HEK293 (cell line): Measurements from ENCODE around the gene ZBTB48.
"Not testable (repeated sequence)": the region's sequence is repeated elsewhere in the genome, so short reads cannot be mapped to it uniquely, and the experiment has no call there.

Source experiments
- KLF9 ChIP-seq: fragments of 450-650 bp; formaldehyde crosslinking; IDR thresholded peaks from 2 replicates; pipeline ENCODE4 v1.5.1; 2016; ENCODE audit warnings: missing biosample characterization, missing genetic modification characterization, low read depth
- PRDM1 ChIP-seq: fragments of 450-650 bp; formaldehyde crosslinking; IDR thresholded peaks from 2 replicates; pipeline ENCODE4; 2016; ENCODE audit warnings: missing biosample characterization, missing genetic modification characterization
- ZNF133 ChIP-seq: fragments of 450-650 bp; formaldehyde crosslinking; IDR thresholded peaks from 2 replicates; pipeline ENCODE4 v1.5.1; 2016; ENCODE audit warnings: missing biosample characterization, missing genetic modification characterization
- ZNF175 ChIP-seq: fragments of 450-650 bp; formaldehyde crosslinking; IDR thresholded peaks from 2 replicates; pipeline ENCODE4 v1.5.1; 2016; ENCODE audit warnings: missing biosample characterization, missing genetic modification characterization
- ZNF221 ChIP-seq: fragments of 450-650 bp; formaldehyde crosslinking; IDR thresholded peaks from 2 replicates; pipeline ENCODE4 v1.5.1; 2017; ENCODE audit warnings: missing biosample characterization, missing genetic modification characterization, borderline replicate concordance
- ZNF404 ChIP-seq: fragments of 450-650 bp; formaldehyde crosslinking; IDR thresholded peaks from 2 replicates; pipeline ENCODE4 v1.5.1; 2017; ENCODE audit warnings: missing biosample characterization, missing genetic modification characterization
- ZNF521 ChIP-seq: fragments of 450-650 bp; formaldehyde crosslinking; IDR thresholded peaks from 2 replicates; pipeline ENCODE4 v1.5.1; 2017; ENCODE audit warnings: missing biosample characterization, mild to moderate bottlenecking, missing genetic modification characterization
- ZNF626 ChIP-seq: fragments of 450-650 bp; sonication (Bioruptor Pico); formaldehyde crosslinking; IDR thresholded peaks from 2 replicates; pipeline ENCODE4 v1.5.1; 2018; ENCODE audit warnings: missing biosample characterization, missing genetic modification characterization, inconsistent platforms
- TF ChIP-seq, protein P1 (sequence below): fragments of 450-650 bp; formaldehyde crosslinking; IDR thresholded peaks from 2 replicates; pipeline ENCODE4 v1.5.1; 2016; ENCODE audit warnings: missing biosample characterization, missing genetic modification characterization
- TF ChIP-seq, protein P2 (sequence below): fragments of 450-650 bp; formaldehyde crosslinking; IDR thresholded peaks from 2 replicates; pipeline ENCODE4 v1.5.1; 2016; ENCODE audit warnings: missing biosample characterization, missing genetic modification characterization
- TF ChIP-seq, protein P3 (sequence below): fragments of 450-650 bp; formaldehyde crosslinking; IDR thresholded peaks from 2 replicates; pipeline ENCODE4 v1.5.1; 2016; ENCODE audit warnings: missing biosample characterization, missing genetic modification characterization
- TF ChIP-seq, protein P4 (sequence below): fragments of 450-650 bp; formaldehyde crosslinking; IDR thresholded peaks from 2 replicates; pipeline ENCODE4 v1.5.1; 2016; ENCODE audit warnings: missing biosample characterization, missing genetic modification characterization
- TF ChIP-seq, protein P5 (sequence below): fragments of 450-650 bp; formaldehyde crosslinking; IDR thresholded peaks from 2 replicates; pipeline ENCODE4 v1.5.1; 2017; ENCODE audit warnings: missing biosample characterization, missing genetic modification characterization

GRCh38 chr1:6559161-6559560 is 20.6 kb upstream of the ZBTB48 start:
- TF ChIP-seq, protein P1, sequence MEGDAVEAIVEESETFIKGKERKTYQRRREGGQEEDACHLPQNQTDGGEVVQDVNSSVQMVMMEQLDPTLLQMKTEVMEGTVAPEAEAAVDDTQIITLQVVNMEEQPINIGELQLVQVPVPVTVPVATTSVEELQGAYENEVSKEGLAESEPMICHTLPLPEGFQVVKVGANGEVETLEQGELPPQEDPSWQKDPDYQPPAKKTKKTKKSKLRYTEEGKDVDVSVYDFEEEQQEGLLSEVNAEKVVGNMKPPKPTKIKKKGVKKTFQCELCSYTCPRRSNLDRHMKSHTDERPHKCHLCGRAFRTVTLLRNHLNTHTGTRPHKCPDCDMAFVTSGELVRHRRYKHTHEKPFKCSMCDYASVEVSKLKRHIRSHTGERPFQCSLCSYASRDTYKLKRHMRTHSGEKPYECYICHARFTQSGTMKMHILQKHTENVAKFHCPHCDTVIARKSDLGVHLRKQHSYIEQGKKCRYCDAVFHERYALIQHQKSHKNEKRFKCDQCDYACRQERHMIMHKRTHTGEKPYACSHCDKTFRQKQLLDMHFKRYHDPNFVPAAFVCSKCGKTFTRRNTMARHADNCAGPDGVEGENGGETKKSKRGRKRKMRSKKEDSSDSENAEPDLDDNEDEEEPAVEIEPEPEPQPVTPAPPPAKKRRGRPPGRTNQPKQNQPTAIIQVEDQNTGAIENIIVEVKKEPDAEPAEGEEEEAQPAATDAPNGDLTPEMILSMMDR (tag by site-specific recombination): not testable (repeated sequence)
- TF ChIP-seq ZNF221 (tag by site-specific recombination); ZNF626 (tag by site-specific recombination); ZNF175; ZNF521 (tag by site-specific recombination); ZNF404; PRDM1; KLF9 (tag by site-specific recombination); ZNF133: not testable (repeated sequence)
- TF ChIP-seq, protein P2, sequence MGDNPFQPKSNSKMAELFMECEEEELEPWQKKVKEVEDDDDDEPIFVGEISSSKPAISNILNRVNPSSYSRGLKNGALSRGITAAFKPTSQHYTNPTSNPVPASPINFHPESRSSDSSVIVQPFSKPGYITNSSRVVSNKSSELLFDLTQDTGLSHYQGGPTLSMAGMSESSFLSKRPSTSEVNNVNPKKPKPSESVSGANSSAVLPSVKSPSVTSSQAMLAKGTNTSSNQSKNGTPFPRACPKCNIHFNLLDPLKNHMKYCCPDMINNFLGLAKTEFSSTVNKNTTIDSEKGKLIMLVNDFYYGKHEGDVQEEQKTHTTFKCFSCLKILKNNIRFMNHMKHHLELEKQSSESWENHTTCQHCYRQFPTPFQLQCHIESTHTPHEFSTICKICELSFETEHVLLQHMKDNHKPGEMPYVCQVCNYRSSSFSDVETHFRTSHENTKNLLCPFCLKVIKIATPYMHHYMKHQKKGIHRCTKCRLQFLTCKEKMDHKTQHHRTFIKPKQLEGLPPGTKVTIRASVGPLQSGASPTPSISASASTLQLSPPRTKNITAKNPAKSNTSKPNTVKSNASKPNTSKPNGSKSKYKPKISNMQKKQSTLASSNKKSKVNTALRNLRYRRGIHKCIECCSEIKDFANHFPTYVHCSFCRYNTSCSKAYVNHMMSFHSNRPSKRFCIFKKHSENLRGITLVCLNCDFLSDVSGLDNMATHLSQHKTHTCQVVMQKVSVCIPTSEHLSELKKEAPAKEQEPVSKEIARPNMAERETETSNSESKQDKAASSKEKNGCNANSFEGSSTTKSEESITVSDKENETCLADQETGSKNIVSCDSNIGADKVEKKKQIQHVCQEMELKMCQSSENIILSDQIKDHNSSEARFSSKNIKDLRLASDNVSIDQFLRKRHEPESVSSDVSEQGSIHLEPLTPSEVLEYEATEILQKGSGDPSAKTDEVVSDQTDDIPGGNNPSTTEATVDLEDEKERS (tag by site-specific recombination): not testable (repeated sequence)
- TF ChIP-seq, protein P3, sequence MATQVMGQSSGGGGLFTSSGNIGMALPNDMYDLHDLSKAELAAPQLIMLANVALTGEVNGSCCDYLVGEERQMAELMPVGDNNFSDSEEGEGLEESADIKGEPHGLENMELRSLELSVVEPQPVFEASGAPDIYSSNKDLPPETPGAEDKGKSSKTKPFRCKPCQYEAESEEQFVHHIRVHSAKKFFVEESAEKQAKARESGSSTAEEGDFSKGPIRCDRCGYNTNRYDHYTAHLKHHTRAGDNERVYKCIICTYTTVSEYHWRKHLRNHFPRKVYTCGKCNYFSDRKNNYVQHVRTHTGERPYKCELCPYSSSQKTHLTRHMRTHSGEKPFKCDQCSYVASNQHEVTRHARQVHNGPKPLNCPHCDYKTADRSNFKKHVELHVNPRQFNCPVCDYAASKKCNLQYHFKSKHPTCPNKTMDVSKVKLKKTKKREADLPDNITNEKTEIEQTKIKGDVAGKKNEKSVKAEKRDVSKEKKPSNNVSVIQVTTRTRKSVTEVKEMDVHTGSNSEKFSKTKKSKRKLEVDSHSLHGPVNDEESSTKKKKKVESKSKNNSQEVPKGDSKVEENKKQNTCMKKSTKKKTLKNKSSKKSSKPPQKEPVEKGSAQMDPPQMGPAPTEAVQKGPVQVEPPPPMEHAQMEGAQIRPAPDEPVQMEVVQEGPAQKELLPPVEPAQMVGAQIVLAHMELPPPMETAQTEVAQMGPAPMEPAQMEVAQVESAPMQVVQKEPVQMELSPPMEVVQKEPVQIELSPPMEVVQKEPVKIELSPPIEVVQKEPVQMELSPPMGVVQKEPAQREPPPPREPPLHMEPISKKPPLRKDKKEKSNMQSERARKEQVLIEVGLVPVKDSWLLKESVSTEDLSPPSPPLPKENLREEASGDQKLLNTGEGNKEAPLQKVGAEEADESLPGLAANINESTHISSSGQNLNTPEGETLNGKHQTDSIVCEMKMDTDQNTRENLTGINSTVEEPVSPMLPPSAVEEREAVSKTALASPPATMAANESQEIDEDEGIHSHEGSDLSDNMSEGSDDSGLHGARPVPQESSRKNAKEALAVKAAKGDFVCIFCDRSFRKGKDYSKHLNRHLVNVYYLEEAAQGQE (tag by site-specific recombination): not testable (repeated sequence)
- TF ChIP-seq, protein P4, sequence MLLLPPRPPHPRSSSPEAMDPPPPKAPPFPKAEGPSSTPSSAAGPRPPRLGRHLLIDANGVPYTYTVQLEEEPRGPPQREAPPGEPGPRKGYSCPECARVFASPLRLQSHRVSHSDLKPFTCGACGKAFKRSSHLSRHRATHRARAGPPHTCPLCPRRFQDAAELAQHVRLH (tag by site-specific recombination): not testable (repeated sequence)
- TF ChIP-seq, protein P5, sequence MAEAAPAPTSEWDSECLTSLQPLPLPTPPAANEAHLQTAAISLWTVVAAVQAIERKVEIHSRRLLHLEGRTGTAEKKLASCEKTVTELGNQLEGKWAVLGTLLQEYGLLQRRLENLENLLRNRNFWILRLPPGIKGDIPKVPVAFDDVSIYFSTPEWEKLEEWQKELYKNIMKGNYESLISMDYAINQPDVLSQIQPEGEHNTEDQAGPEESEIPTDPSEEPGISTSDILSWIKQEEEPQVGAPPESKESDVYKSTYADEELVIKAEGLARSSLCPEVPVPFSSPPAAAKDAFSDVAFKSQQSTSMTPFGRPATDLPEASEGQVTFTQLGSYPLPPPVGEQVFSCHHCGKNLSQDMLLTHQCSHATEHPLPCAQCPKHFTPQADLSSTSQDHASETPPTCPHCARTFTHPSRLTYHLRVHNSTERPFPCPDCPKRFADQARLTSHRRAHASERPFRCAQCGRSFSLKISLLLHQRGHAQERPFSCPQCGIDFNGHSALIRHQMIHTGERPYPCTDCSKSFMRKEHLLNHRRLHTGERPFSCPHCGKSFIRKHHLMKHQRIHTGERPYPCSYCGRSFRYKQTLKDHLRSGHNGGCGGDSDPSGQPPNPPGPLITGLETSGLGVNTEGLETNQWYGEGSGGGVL (tag by site-specific recombination): not testable (repeated sequence)
